NCI-H146 (cell line): ENCODE results near the gene EGFR.

Source experiments
- DNase-seq: peaks from one replicate; lab custom pipeline; 2025; lab: John Stamatoyannopoulos, UW

The EGFR gene

GRCh38 chr7:55172161-55172560 lies 153.3 kb downstream of the EGFR start:
- no peak for DNase-seq

GRCh38 chr7:55172881-55173609 lies 154.2 kb downstream of the EGFR start:
- DNase-seq: no peak

DNA sequence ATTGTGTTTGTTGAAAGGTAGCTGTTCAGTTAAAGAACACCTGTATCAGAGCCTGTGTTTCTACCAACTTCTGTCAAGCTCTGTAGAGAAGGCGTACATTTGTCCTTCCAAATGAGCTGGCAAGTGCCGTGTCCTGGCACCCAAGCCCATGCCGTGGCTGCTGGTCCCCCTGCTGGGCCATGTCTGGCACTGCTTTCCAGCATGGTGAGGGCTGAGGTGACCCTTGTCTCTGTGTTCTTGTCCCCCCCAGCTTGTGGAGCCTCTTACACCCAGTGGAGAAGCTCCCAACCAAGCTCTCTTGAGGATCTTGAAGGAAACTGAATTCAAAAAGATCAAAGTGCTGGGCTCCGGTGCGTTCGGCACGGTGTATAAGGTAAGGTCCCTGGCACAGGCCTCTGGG lies 154.9 kb downstream of the EGFR start:
- no peak for DNase-seq

DNA sequence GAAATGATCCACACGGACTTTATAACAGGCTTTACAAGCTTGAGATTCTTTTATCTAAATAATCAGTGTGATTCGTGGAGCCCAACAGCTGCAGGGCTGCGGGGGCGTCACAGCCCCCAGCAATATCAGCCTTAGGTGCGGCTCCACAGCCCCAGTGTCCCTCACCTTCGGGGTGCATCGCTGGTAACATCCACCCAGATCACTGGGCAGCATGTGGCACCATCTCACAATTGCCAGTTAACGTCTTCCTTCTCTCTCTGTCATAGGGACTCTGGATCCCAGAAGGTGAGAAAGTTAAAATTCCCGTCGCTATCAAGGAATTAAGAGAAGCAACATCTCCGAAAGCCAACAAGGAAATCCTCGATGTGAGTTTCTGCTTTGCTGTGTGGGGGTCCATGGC lies 155.6 kb downstream of the EGFR start:
- DNase-seq: no peak

DNA sequence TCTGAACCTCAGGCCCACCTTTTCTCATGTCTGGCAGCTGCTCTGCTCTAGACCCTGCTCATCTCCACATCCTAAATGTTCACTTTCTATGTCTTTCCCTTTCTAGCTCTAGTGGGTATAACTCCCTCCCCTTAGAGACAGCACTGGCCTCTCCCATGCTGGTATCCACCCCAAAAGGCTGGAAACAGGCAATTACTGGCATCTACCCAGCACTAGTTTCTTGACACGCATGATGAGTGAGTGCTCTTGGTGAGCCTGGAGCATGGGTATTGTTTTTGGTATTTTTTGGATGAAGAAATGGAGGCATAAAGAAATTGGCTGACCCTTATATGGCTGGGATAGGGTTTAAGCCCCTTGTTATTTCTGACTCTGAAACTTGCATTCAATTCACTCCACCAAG lies 156.0 kb downstream of the EGFR start:
- no peak for DNase-seq

GRCh38 chr7:55177068-55177530 lies 158.3 kb downstream of the EGFR start:
- DNase-seq: no peak

DNA sequence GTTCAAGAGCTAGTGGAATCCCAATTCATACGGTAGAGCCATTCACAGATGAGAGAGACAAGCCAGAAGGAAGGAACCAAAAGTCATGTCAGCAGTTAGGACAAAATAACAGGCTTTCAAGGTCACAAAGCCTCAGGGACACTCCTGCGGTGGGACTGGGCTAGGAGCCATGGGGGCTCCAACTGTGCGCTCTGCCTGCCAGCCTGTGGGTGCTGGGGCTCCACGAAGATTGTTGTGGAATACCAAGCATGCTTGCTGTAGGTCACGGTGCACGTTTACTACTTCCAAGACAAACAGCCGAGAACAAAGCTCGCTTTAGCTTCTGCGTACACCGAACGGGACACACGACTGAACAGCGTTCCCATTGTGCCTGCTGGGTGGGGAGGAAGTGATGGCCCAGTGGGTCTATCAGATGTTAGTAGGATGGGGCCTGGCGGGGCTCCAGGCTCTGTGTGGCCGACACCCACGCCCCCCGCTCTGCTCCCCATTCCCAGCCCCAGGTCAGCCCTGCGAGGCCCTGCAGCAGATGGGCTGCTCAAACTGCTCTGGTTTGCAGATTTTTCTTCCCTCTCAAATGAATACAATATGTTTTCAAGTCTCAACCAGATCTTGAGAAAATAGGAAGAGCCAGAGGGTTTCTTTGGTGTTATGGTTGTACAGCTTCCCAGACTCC lies 158.9 kb downstream of the EGFR start:
- no peak for DNase-seq

DNA sequence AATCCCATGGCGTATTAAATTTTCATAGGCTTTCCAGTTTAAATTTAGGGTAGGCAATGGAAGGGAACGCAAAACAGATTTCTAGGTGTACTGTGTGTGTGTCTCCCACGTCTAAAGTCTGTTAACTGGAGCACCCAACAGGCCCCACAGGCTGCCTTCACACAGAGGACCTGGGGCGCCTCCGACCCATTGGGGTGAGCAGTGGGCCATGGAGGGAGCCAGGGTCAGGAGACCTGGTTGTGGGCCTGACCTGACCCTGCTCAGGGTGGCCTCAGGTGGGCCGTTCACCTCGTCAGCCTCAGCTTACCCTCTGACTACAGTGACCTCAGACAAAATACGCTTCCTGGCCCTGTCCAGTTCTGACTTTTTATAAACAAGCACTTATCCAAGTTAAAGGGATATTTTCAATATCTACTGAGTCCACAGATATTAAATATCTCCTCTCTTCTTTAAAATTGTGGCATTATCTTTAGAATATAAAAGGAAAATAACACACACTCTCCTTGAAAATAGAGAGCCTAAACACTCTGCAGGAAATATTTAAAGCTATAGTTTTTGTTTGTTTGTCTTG lies 159.6 kb downstream of the EGFR start:
- DNase-seq: no peak

GRCh38 chr7:55178863-55179773 lies 160.3 kb downstream of the EGFR start:
- DNase-seq: no peak

GRCh38 chr7:55179931-55180682 lies 161.3 kb downstream of the EGFR start:
- DNase-seq: no peak

GRCh38 chr7:55180963-55181542 lies 162.2 kb downstream of the EGFR start:
- DNase-seq: no peak

DNA sequence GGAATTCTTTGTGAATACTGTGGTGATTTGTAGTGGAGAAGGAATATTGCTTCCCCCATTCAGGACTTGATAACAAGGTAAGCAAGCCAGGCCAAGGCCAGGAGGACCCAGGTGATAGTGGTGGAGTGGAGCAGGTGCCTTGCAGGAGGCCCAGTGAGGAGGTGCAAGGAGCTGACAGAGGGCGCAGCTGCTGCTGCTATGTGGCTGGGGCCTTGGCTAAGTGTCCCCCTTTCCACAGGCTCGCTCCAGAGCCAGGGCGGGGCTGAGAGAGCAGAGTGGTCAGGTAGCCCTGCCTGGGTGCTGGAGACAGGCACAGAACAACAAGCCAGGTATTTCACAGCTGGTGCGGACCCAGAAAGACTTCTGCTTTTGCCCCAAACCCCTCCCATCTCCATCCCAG lies 162.9 kb downstream of the EGFR start:
- no peak for DNase-seq

GRCh38 chr7:55183897-55184296 lies 165.1 kb downstream of the EGFR start:
- DNase-seq: no peak

DNA sequence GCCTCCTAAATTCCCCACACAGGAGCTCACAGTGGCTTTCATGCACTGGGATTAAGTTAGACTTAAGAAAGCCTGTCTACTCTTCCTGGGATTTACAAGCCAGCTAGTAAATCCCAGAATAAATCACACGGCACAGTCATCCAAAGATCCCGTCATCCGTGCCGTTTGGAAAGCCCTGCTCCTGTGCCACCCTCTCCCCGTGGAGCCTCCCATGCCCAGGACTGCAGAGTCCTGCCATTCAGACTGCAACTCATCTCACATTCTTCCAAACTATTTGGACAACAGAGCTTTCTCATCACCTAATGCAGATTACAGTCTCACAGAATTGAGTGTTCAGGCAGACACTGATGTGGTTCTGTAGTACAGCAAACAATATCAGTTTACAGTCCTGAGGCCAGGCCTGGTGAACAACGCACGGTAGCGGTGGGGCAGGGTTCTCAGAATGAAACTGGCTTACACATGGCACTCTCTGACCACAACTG lies 166.5 kb downstream of the EGFR start:
- DNase-seq: no peak

- DNase-seq: no peak
These were observed 167.3 kb downstream of the EGFR start for GRCh38 chr7:55185941-55186609.

- DNase-seq: no peak
These were observed 169.1 kb downstream of the EGFR start for GRCh38 chr7:55187701-55188491.

DNA sequence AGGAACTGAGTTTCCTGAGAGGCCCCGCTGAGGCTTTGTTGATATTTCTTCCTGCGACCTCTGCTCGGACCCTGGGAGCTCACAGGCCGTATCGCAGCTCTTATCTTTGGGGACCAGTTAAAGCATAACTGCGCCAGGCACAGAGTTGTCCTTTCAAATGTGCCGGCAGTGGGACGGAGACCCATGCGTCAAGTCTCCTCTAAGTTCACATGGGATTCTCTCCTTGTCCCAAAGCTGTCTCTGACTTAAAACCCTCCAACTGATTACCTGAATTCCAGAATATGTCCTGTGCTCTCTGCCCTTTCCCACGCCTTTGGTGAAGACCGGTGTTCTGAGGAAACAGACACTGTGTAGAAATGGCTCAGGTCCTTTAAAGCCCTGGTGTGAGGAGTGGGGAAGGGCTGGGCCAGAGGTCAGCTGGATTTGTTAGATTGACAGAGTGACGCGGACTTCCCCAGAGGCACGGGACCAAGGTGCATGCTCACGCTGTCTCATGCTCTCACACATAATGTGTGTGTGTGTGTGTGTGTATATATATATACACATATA lies 169.8 kb downstream of the EGFR start:
- no peak for DNase-seq

DNA sequence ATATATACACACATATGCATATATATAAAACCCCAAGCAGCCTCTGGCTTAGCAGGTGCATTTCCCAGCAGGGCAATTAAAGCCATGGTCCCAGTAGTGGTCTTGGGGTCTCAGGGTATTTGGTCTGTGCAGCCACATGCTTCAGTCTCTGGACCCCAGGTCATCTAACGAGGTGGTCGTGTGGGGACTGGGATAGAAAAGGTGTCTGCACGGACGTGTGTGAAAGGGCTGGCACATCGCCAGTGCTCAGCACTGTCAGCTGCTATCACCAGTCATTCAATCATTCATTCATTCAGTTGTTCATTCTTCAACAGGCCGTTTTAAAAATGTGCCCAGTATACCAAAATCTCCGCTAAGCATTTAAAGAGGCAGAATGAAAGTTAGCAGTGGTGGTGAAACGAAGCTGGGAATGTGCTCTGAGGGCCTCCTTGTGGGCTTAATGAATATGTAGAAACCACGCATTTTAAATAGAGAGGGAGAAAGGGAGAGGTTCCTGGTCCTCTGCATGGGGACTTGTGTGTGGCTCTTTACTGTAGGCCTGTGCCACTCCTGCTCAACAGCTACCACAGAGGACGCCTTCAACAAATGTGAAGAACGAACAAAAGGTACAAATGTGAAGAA lies 170.4 kb downstream of the EGFR start:
- DNase-seq: no peak

DNA sequence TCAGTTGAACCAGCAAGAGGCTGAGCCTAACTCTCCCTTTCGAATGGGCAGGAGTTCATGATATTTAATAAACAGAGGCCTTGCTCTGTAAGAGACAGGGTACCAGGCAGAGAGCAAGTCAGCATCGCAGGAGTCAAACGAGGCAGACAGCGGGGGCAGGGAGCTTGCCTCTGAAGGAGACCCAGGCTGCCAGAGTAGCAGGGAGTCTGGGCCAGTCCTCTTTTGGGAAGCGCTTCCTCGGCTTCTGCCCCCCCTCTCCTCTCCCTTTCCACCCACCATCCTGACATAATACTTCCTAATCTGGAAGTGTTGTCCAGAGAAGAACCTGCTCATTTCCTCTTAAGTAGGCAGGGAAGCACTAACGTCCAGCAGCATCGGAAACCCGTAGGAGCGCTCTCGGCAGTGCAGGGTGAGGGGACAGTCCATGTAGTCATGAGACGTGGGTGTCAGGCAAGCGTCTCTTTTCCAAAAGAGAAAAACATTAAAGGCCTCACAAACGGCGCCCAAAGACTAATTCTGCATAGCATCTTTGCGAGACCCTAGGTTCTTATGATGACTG lies 171.1 kb downstream of the EGFR start:
- DNase-seq: no peak
